Measurements from ENCODE around the gene TP73.

The TP73 gene

GRCh38 chr1:3651930-3652547 is at the start of gene TP73:
Gene TP73 (plus strand): TSS chr1:3652516. CDS start chr1:3682366, 29,850 bp downstream.
- DNase-seq: no peak

- DNase-seq: no peak
Observed at GRCh38 chr1:3603156-3603555, 49.2 kb upstream of the TP73 start.

- DNase-seq: no peak
Observed at GRCh38 chr1:3603571-3604467, 48.5 kb upstream of the TP73 start.

- no peak for DNase-seq
Observed at GRCh38 chr1:3604468-3604974, 47.8 kb upstream of the TP73 start.

- DNase-seq: no peak
Observed at GRCh38 chr1:3604997-3605823, 47.1 kb upstream of the TP73 start.

- no peak for DNase-seq
Observed at GRCh38 chr1:3606779-3607702, 45.3 kb upstream of the TP73 start.

- no peak for DNase-seq
Observed at GRCh38 chr1:3607703-3608065, 44.6 kb upstream of the TP73 start.

- no peak for DNase-seq
Observed at GRCh38 chr1:3608154-3608553, 44.2 kb upstream of the TP73 start.

GRCh38 chr1:3609016-3609768 is 43.1 kb upstream of the TP73 start:
- no peak for DNase-seq

- DNase-seq: no peak
Observed at GRCh38 chr1:3609769-3610526, 42.4 kb upstream of the TP73 start.

GRCh38 chr1:3610527-3611169 is 41.7 kb upstream of the TP73 start:
- DNase-seq: peak; percentile 63

- peak; percentile 39 for DNase-seq
Observed at GRCh38 chr1:3611170-3612019, 40.9 kb upstream of the TP73 start, which contains the start of gene MEGF6. Gene MEGF6 (minus strand): TSS chr1:3611508. CDS start chr1:3611268, 240 bp downstream.

- DNase-seq: no peak
Observed at GRCh38 chr1:3612123-3612522, 40.2 kb upstream of the TP73 start.

- DNase-seq: no peak
Observed at GRCh38 chr1:3614755-3615742, 37.3 kb upstream of the TP73 start.

GRCh38 chr1:3616861-3617260 is 35.5 kb upstream of the TP73 start:
- no peak for DNase-seq

GRCh38 chr1:3617806-3618345 is 34.4 kb upstream of the TP73 start:
- no peak for DNase-seq

- DNase-seq: no peak
Observed at GRCh38 chr1:3618531-3618880, 33.8 kb upstream of the TP73 start.
